H9 (cell line): Measurements from ENCODE around the gene CSRNP3. TPM values are rescaled to one million over a fixed set of nuclear protein-coding genes. Genes with fewer than 3 reads are reported as not detected.

ENCODE experiments used
- DNase-seq: peaks from one replicate; pipeline ENCODE4 v3.0.0-alpha.2; 2017
- H2AFZ ChIP-seq: one replicate; pipeline ENCODE4 v1.6.1; 2013; ENCODE audit warnings: mild to moderate bottlenecking, low read length, control low read depth, moderate library complexity
- H2AK5ac ChIP-seq: 2 replicates; pipeline ENCODE4 v1.6.1; 2013; ENCODE audit warnings: low read length, control low read depth, mixed read lengths; ENCODE audit not compliant: insufficient read length
- H2BK120ac ChIP-seq: one replicate; pipeline ENCODE4 v1.6.1; 2013; ENCODE audit warnings: low read depth, mild to moderate bottlenecking, low read length, control low read depth, inconsistent platforms; ENCODE audit not compliant: poor library complexity, severe bottlenecking
- H2BK12ac ChIP-seq: 2 replicates; pipeline ENCODE4 v1.6.1; 2013; ENCODE audit warnings: low read length, control low read depth, mixed read lengths, low read depth; ENCODE audit not compliant: insufficient read length
- H2BK15ac ChIP-seq: 2 replicates; pipeline ENCODE4 v1.6.1; 2013; ENCODE audit warnings: low read depth, low read length, control low read depth
- H2BK20ac ChIP-seq: one replicate; pipeline ENCODE4 v1.6.1; 2013; ENCODE audit warnings: low read depth, mild to moderate bottlenecking, low read length, control low read depth, inconsistent platforms; ENCODE audit not compliant: poor library complexity, severe bottlenecking
- H2BK5ac ChIP-seq: 2 replicates; pipeline ENCODE4 v1.6.1; 2013; ENCODE audit warnings: low read length, control low read depth, mixed read lengths; ENCODE audit not compliant: insufficient read length
- H3K14ac ChIP-seq: 2 replicates; pipeline ENCODE4 v1.6.1; 2013; ENCODE audit warnings: low read length, control low read depth; ENCODE audit not compliant: insufficient read depth
- H3K18ac ChIP-seq: 2 replicates; pipeline ENCODE4 v1.6.1; 2013; ENCODE audit warnings: low read depth, mild to moderate bottlenecking, mixed read lengths, low read length, control low read depth; ENCODE audit not compliant: insufficient read length
- H3K23ac ChIP-seq: 2 replicates; pipeline ENCODE4 v1.6.1; 2013; ENCODE audit warnings: low read length, control low read depth, mixed read lengths, low read depth; ENCODE audit not compliant: insufficient read length
- H3K23me2 ChIP-seq: 2 replicates; pipeline ENCODE4 v1.6.1; 2013; ENCODE audit warnings: low read depth, mild to moderate bottlenecking, mixed read lengths, low read length, control low read depth; ENCODE audit not compliant: insufficient read length, poor library complexity, severe bottlenecking
- H3K27ac ChIP-seq: 2 replicates; pipeline ENCODE4 v1.5.1; 2013; ENCODE audit warnings: low read length, control low read depth, mixed read lengths, low read depth; ENCODE audit not compliant: insufficient read length
- H3K27me3 ChIP-seq: 2 replicates; pipeline ENCODE4 v1.6.1; 2013; ENCODE audit warnings: low read length, control low read depth, inconsistent platforms; ENCODE audit not compliant: insufficient read depth
- H3K4ac ChIP-seq: 2 replicates; pipeline ENCODE4 v1.6.1; 2013; ENCODE audit warnings: low read depth, mild to moderate bottlenecking, control low read depth, inconsistent platforms, low read length, moderate library complexity
- H3K4me1 ChIP-seq: 2 replicates; pipeline ENCODE4 v1.6.1; 2013; ENCODE audit warnings: low read length, control low read depth, inconsistent platforms; ENCODE audit not compliant: insufficient read depth
- H3K4me2 ChIP-seq: 2 replicates; pipeline ENCODE4 v1.6.1; 2013; ENCODE audit warnings: low read length, control low read depth, mixed read lengths; ENCODE audit not compliant: insufficient read length, insufficient read depth
- H3K56ac ChIP-seq: 2 replicates; pipeline ENCODE4 v1.6.1; 2013; ENCODE audit warnings: low read depth, mild to moderate bottlenecking, mixed read lengths, low read length, control low read depth; ENCODE audit not compliant: insufficient read length
- H3K79me1 ChIP-seq: 2 replicates; pipeline ENCODE4 v1.6.1; 2013; ENCODE audit warnings: low read depth, mild to moderate bottlenecking, moderate library complexity, low read length, control low read depth, inconsistent platforms; ENCODE audit not compliant: insufficient read depth, poor library complexity, severe bottlenecking
- H3K79me2 ChIP-seq: 2 replicates; pipeline ENCODE4 v1.6.1; 2013; ENCODE audit warnings: low read length, control low read depth, inconsistent platforms; ENCODE audit not compliant: insufficient read depth
- H3K9ac ChIP-seq: 2 replicates; pipeline ENCODE4 v1.6.1; 2013; ENCODE audit warnings: low read length, control low read depth, mixed read lengths; ENCODE audit not compliant: insufficient read length; ENCODE audit errors: extremely low read depth
- H3K9me3 ChIP-seq: one replicate; pipeline ENCODE4 v1.6.1; 2013; ENCODE audit warnings: low read depth, low read length, inconsistent platforms; ENCODE audit not compliant: control insufficient read depth
- H3T11ph ChIP-seq: one replicate; pipeline ENCODE4 v1.6.1; 2013; ENCODE audit warnings: mild to moderate bottlenecking, low read length, control low read depth, inconsistent platforms
- H4K20me1 ChIP-seq: one replicate; pipeline ENCODE4 v1.6.1; 2013; ENCODE audit not compliant: control insufficient read depth, insufficient read length, insufficient read depth
- H4K5ac ChIP-seq: 2 replicates; pipeline ENCODE4 v1.6.1; 2013; ENCODE audit warnings: low read depth, mild to moderate bottlenecking, mixed read lengths, low read length, control low read depth; ENCODE audit not compliant: insufficient read length
- H4K8ac ChIP-seq: replicated peaks from 2 replicates; pipeline ENCODE4 v1.6.1; 2013; ENCODE audit warnings: low read length, control low read depth, mixed read lengths, low read depth; ENCODE audit not compliant: insufficient read length
- H4K91ac ChIP-seq: 2 replicates; pipeline ENCODE4 v1.6.1; 2013; ENCODE audit warnings: low read depth, mild to moderate bottlenecking, moderate library complexity, mixed read lengths, low read length, control low read depth; ENCODE audit not compliant: insufficient read length
- H3K27ac Mint-ChIP-seq, 3 experiments: 2 replicates in 2 of 3; 3 replicates in 1 of 3; pipeline ENCODE4 v1.8.0; 2020 to 2021; ENCODE audit warnings: mixed read lengths in 3 of 3, mild to moderate bottlenecking in 1 of 3, moderate library complexity in 1 of 3
- H3K27me3 Mint-ChIP-seq: 2 replicates; pipeline ENCODE4 v1.8.0; 2021; ENCODE audit warnings: low read depth, mild to moderate bottlenecking, moderate library complexity, mixed read lengths
- H3K36me3 Mint-ChIP-seq, 3 experiments: 2 replicates in 2 of 3; 3 replicates in 1 of 3; pipeline ENCODE4 v1.8.0; 2020 to 2021; ENCODE audit warnings: low read depth in 3 of 3, mixed read lengths in 3 of 3; ENCODE audit not compliant: insufficient read depth in 1 of 3
- H3K4me1 Mint-ChIP-seq, 2 experiments: 2 replicates each; pipeline ENCODE4 v1.8.0; 2020; ENCODE audit warnings: mixed read lengths in 2 of 2
- H3K4me3 Mint-ChIP-seq, 2 experiments: 2 replicates in 1 of 2; 3 replicates in 1 of 2; pipeline ENCODE4 v1.8.0; 2020 to 2021; ENCODE audit warnings: mild to moderate bottlenecking in 2 of 2, mixed read lengths in 2 of 2, moderate library complexity in 1 of 2
- H3K9me3 Mint-ChIP-seq, 2 experiments: 2 replicates in 1 of 2; 3 replicates in 1 of 2; pipeline ENCODE4 v1.8.0; 2020; ENCODE audit warnings: mild to moderate bottlenecking in 2 of 2, mixed read lengths in 2 of 2, moderate library complexity in 1 of 2
- WGBS: extraction: QIAGEN DNeasy Blood & Tissue Kit; methylation state at CpG from one replicate; pipeline ENCODE4 v1.1.7; 2013; ENCODE audit warnings: missing lambda C conversion rate, low lambda C conversion rate, mixed read lengths; ENCODE audit not compliant: insufficient read length; ENCODE audit errors: extremely low coverage; 5-methylcytosine and 5-hydroxymethylcytosine counted together
- total RNA-seq: library from RNA; stranded (reverse); gene quantifications from 2 replicates; pipeline ENCODE4 v1.2.1, GENCODE V29; 2021
- TF ChIP-seq, protein P1 (sequence below): fragments of 200-600 bp; sonication (generic); conservative IDR thresholded peaks from 3 replicates; pipeline ENCODE4 v1.8.0; 2021; ENCODE audit warnings: antibody characterized with exemption, mild to moderate bottlenecking

CSRNP3 gene
- total RNA-seq, 1 experiment from 2014 or later, result 3.6 TPM

GRCh38 chr2:165475277-165476004 lies 5.9 kb downstream of the CSRNP3 start:
- no peak overlapping the region for H2BK15ac ChIP-seq
- no peak overlapping the region for H4K5ac ChIP-seq
- WGBS, result no CpG with 5 or more reads among the region's 6 CpGs
- no peaks in the 10 kb centered on the region for H3K27me3 ChIP-seq
- no peaks in the 10 kb centered on the region for H3K9me3 Mint-ChIP-seq
- TF ChIP-seq, protein P1, sequence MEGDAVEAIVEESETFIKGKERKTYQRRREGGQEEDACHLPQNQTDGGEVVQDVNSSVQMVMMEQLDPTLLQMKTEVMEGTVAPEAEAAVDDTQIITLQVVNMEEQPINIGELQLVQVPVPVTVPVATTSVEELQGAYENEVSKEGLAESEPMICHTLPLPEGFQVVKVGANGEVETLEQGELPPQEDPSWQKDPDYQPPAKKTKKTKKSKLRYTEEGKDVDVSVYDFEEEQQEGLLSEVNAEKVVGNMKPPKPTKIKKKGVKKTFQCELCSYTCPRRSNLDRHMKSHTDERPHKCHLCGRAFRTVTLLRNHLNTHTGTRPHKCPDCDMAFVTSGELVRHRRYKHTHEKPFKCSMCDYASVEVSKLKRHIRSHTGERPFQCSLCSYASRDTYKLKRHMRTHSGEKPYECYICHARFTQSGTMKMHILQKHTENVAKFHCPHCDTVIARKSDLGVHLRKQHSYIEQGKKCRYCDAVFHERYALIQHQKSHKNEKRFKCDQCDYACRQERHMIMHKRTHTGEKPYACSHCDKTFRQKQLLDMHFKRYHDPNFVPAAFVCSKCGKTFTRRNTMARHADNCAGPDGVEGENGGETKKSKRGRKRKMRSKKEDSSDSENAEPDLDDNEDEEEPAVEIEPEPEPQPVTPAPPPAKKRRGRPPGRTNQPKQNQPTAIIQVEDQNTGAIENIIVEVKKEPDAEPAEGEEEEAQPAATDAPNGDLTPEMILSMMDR, result no peak
- no peak overlapping the region for H3K23ac ChIP-seq
- peaks cover 23 to 29% of the 10 kb centered on the region in 2 experiments for H3K4me1 Mint-ChIP-seq
- H3K14ac ChIP-seq, result no peak overlapping the region
- H2AFZ ChIP-seq, result no peak overlapping the region
- no peak overlapping the region for H2BK20ac ChIP-seq
- no peak overlapping the region for H3K4me3 Mint-ChIP-seq
- H2BK120ac ChIP-seq, result no peak overlapping the region
- no peak for DNase-seq
- no peak overlapping the region for H3K4me2 ChIP-seq
- no peaks in the 10 kb centered on the region; a peak in 1 of 7 replicates for H3K36me3 Mint-ChIP-seq
- H3K4ac ChIP-seq, result no peak overlapping the region
- H4K8ac ChIP-seq, result no peak overlapping the region
- no peaks in the 10 kb centered on the region for H3K9me3 ChIP-seq
- no peaks in the 10 kb centered on the region for H3K23me2 ChIP-seq
- H3K27ac ChIP-seq, result no peak overlapping the region
- no peaks in the 10 kb centered on the region; the same call in 1 of the 2 replicates for H3K79me2 ChIP-seq
- no peak overlapping the region for H2AK5ac ChIP-seq
- H2BK5ac ChIP-seq, result no peak overlapping the region
- H2BK12ac ChIP-seq, result no peak overlapping the region
- no peak overlapping the region for H3K9ac ChIP-seq
- no peaks in the 10 kb centered on the region for H4K20me1 ChIP-seq
- H4K91ac ChIP-seq, result no peak overlapping the region
- no peaks in the 10 kb centered on the region for H3K4me1 ChIP-seq
- H3K27me3 Mint-ChIP-seq, result no peaks in the 10 kb centered on the region
- H3K56ac ChIP-seq, result no peak overlapping the region
- peak overlapping the region in 2 of 3 experiments; percentile 5 to 22; a peak in 2 of 7 replicates for H3K27ac Mint-ChIP-seq
- no peaks in the 10 kb centered on the region for H3K79me1 ChIP-seq
- no peak overlapping the region for H3T11ph ChIP-seq
- no peak overlapping the region for H3K18ac ChIP-seq
